NOMO-1 (cell line): ENCODE measurements around the gene GTPBP6.
"Not testable (repeated sequence)": the region's sequence is repeated elsewhere in the genome, so short reads cannot be mapped to it uniquely, and the experiment has no call there.

Source experiments
- DNase-seq, 2 experiments: peaks; one replicate each; lab custom pipeline; 2025; ENCODE audit not compliant: unreplicated experiment in 2 of 2; lab: John Stamatoyannopoulos, UW

GTPBP6 gene

GRCh38 chrX:336227-336626, 17.6 kb upstream of the GTPBP6 start:
- DNase-seq: no peak

- DNase-seq: no peak
These were observed 17.2 kb upstream of the GTPBP6 start for GRCh38 chrX:335758-336155.

- DNase-seq: no peak
These were observed 16.6 kb upstream of the GTPBP6 start for GRCh38 chrX:334971-335757.

- no peak for DNase-seq
These were observed 15.8 kb upstream of the GTPBP6 start for GRCh38 chrX:334331-334891.

GRCh38 chrX:333611-334311, 15.2 kb upstream of the GTPBP6 start:
- DNase-seq: no peak

GRCh38 chrX:332916-333610, 14.5 kb upstream of the GTPBP6 start:
- no peak for DNase-seq

GRCh38 chrX:332496-332860, 13.9 kb upstream of the GTPBP6 start:
- no peak for DNase-seq

GRCh38 chrX:331825-332495, 13.4 kb upstream of the GTPBP6 start:
- no peak for DNase-seq

- no peak for DNase-seq
These were observed 12.7 kb upstream of the GTPBP6 start for GRCh38 chrX:331151-331824.

GRCh38 chrX:330726-331150, 12.1 kb upstream of the GTPBP6 start:
- no peak for DNase-seq

- not testable (repeated sequence) for DNase-seq
These were observed 11.6 kb upstream of the GTPBP6 start for GRCh38 chrX:330141-330725.

- no peak for DNase-seq
These were observed 10.8 kb upstream of the GTPBP6 start for GRCh38 chrX:329291-329910.

- no peak for DNase-seq
These were observed 9.1 kb upstream of the GTPBP6 start for GRCh38 chrX:327660-328126.

GRCh38 chrX:324664-325063, 6.1 kb upstream of the GTPBP6 start:
- not testable (repeated sequence) for DNase-seq

GRCh38 chrX:323721-324628, 5.4 kb upstream of the GTPBP6 start:
- no peak for DNase-seq

- DNase-seq: no peak
These were observed 1.7 kb upstream of the GTPBP6 start for GRCh38 chrX:320126-320783.

GRCh38 chrX:319579-320125, 1.1 kb upstream of the GTPBP6 start:
- no peak for DNase-seq
